DMS 273 treated with DMSO at 0.1 percent for 48 hours (cell line): ENCODE results near the gene KIF12.

Experiments
- DNase-seq: peaks from one replicate; lab custom pipeline; 2025; lab: John Stamatoyannopoulos, UW

Gene KIF12

DNA sequence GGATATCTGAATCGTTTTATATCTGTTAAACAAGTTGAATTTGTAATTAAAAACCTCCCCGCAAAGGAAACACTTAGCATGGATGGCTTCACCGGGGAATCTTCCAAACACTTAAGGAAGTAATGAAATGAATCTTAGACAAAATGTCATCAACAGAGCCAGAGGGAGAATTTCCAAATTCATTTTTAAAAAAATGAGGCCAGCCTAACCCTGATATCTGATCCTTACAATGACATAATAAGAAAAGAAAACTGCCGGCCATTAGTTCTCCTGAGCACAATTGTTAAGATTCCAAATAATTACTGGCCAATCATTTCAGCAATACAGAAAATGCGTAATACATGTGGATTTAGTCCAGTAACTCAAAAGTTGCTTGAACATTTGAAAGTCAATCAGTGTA lies 6.1 kb upstream of the KIF12 start:
- no peak for DNase-seq

DNA sequence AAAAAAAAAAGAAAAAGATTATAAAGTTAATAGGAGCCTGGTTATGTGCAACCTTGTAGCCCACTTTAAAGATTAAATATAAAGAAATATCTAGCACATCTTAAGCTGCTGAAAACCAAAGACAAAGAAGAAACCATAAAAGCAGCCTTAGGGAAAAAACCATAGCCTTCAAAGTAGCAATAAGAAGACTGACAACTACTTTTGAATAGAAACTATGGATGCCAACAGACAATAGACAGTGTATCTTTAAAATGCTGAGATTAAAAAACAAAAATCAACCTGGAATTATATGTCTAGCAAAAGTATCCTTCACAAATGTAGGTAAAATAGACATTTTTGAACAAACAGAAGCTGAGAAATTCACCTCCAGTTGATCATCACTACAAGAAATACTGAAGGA lies 3.4 kb upstream of the KIF12 start:
- DNase-seq, result no peak

DNA sequence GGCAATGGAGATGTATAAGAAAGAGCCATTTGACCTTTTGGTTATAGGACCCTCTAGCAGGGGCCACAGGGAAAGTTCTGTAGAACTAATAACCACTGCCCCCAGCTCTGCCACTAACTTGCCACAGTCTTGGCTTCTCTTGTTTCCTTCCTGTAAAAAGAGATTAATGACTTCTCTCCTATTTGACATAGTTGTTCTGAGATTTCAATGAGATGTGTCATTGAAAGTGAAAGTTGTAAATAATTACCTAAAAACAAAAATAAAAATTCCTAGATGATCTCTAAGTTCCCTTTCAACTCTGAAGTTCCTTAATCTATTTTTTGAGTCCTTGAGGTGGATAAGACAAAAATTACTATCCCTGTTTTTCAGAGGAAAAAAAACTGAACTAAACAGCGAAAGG lies 1.4 kb upstream of the KIF12 start:
- no peak for DNase-seq

DNA sequence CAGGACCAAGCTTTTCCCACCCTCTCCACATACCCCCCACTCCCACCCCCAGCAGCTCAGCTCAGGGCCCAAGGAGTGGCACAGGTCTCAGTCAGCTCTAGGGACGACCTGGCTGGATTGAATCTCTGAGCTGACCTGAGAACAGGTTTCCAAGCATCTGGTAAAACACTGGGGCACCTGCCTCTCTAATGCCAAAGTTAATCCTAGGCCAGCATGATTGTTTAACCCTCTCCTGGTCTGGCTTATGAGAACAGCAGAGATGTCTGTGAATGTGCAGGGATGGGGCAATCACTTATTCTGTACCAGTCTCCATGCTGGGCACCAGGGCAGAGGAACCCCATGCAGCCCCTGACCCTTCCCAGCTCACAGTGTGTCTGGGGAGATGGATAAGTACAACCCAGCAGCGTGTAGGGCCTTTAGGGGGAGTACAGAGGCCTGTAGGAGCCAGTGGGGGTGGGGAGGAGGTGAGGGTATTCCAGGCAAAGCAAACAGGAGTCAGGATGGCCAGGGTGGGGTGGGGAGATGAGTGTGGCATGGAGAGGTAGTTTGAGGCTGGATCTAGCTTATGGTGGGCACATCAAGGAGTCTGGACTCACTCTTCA lies 678 bp upstream of the KIF12 start:
- peak; percentile 54 for DNase-seq

DNA sequence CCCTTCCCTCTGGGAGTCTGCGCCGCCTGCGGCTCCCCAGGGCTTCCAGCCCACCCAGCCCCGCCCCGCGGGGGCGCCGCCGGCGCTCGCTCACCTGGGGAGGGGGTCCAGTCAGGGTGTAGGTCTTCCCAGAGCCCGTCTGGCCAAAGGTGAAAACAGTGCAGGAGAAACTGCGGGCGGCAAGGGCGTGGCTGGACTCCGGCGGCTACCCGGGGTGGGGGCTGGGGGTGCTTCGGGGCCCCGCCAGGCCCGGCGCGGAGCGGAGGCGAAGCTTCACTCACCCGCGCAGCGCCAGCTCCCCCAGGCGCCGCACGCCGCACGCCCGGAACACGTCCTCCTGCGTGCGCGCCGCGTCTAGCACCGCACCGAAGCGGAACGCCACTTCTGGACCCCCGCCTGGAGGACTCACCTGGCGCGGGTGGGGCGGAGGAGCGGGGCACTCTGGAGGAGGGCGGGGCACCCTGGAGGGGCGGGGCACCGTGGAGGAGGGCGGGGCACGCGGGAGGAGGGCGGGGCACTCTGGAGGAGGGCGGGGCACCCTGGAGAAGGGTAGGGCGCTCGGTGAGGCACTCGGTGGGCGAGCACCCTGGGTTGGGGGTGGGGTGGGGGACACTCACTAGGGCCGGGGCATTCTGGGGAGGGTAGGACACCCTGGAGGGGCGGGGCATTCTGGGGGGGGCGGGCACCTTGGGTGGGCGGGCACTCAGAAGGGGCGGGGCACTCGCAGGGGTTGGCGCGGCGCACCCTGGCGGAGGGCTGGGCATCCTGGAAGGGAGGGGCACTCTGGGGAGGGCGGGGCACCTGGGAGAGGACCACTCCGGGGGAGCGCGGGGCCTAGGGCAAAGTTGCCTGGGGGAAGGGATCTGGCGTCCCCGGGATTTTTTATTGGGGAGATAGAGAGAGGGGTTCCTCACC lies 814 bp downstream of the KIF12 start:
- DNase-seq, result no peak

DNA sequence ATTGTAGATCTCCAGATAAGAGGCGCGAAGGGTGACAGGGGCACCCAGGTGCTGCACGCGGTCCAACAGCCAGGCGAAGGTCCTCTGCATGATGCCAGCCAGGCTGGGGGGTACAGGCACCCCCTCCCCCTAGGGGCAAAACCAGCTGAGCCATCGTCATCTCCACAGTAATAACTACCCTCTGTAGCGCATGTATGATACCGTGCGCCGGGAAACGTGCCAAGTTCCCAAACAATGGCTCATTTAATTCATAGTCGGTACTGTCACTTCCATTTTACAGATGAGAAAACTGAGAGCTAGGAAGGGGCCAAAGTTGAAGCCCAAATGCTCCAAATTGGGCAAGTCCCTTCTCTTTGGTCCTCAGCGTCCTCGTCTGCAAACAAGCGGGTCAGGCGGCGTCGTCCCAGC lies 1.5 kb downstream of the KIF12 start:
- DNase-seq, result no peak

DNA sequence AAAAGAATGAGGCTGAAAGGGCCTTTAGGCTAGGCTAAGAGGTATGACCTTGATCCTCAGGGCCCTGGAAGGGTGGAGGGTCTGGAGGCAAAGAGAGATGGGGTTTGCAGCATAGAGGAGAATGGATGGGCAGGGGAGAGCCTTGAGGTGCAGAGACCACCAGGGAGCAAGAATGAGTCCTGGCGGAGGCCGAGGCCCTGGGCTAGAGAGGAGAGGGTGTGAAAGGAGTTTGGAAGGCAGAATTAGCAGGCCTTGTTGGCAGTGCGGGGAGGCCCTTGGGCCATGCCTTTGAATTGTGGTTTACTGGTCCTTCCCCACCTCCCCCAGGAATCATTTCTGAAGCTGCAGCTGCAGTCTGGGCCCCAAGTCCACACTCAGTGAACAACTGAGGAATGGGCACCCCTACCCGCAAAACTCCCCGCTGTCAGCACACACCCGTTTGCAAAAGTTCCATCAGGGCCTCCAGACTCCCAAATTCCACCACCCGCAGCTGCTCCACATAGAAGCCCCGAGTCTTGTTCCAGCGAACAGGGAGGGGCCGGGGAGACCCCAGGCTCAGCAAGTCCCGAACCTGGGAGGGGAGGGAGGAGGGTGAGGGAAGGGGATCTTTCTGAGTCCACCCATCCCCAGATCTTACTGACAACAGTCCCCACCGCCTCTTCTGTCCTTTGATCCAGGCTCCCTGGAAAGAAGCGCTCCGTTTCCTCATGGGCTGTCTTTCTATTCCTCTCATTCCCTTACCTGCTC lies 2.1 kb downstream of the KIF12 start:
- no peak for DNase-seq

DNA sequence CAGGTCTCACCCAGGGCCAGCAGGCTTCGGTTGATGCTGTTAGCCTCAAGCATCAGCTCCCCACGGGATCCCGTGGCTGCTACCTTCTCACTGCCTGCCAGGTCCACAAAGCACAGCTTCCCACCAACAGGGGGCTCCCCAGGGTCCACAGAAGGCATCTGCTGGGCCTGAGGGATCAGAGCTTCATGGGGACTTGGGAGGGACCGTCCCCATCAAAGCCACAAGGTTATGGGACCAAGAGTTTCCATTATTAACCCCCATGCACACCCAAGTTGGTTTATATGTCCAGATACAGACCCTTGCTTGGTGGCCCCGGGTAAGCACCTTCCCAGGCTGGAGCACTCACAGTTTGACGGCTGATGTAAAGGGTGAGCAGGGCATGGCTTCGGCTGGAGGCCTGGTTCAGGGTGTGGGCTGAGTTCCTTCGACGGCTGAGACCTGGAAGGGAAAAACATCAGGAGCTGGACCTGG lies 3.0 kb downstream of the KIF12 start:
- DNase-seq, result no peak

DNA sequence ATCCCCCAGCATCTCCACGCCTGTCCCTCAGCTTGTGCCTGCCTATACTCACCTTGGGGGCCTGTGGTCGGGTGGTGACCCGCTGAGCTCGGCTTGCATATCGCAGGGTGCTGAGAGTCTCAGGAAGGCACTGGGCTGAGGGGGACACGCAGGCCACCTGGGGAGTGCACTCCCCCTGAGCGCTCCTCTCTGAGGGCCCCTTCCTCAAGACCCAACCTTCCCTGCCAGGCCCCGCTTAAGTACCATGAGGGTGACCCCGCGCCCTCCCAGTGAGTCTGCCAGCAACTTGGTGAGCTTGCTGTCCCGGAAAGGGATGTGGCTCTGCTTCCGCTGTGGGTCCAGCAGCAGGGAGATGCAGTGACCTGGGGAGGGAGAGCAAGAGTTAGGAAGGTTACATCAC lies 4.1 kb downstream of the KIF12 start:
- DNase-seq, result no peak

DNA sequence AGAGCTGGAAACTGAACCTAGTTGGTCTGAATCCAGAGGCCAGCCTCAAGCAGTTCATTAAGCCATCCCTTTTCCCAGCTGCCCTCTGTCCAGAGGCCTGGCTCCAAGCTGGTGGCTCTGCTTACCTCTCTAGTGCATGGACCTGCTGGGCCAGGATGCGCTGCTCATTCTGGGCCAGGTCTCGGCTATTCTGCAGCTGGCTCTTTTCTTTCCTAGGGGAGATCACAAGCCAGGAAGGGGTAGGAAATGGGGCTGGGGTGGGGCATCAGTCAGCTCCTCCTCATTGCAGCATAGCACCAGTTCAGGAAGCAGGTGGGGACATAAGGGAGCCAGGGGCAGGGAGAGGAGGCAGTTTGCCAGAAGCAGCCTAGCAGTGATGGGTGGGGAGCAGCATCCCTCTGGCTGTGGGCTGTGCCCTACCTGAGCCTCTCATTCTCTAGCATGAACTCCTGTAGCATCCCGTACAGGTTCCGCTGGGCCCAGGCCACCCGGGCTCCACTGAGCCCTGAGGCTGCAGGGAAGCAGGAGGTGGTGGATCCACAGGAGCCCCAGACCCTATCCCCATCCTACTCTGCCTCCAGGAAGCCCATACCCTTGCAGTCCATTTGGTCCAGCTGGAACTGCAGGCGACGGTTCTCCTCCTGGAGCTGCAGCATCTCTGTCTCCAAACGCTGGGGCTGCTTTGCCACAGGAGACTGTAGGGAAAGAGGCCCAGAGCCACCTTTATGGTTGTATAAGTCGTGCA lies 5.2 kb downstream of the KIF12 start:
- no peak for DNase-seq

DNA sequence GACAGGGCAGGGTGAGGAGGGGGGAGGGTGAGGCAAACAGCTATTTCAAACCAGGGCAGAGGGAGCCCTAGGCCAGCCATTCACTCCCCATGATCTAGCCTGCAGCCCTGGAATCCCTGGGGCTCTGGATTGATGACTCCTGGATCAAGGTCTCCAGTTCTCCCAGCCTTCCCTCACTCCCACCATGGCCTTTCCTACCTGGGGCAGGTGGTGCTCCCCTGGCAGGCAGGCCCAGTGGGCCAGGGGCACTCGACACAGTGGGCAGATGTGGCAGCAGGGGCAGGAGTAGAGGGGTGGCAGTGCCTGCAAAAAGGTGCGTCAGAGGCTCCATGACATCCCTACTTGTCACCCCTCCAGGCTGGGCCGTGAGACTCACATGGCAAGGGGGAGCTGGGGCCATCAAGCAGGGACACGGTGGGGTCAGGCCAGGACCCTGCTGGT lies 6.0 kb downstream of the KIF12 start:
- DNase-seq, result no peak

DNA sequence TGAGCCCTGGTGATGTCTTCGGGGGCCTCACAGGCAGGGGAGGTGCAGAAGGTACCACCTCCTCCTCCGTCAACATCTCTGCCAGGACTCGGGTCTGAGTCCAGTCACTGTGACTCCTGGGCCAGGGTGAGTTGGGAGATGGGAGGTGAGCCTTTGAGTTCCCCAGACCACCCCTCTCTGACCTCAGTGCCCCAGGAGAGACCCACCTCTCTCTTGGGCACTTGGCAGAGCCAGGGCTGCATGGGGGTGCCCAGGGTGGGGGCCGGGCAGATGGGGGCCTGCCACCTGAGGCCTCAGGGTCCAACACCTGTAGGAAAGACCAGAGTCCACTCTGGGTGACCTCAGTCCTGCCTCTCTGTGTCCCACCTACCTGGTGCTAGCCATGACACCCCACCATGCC lies 6.8 kb downstream of the KIF12 start:
- DNase-seq, result no peak

DNA sequence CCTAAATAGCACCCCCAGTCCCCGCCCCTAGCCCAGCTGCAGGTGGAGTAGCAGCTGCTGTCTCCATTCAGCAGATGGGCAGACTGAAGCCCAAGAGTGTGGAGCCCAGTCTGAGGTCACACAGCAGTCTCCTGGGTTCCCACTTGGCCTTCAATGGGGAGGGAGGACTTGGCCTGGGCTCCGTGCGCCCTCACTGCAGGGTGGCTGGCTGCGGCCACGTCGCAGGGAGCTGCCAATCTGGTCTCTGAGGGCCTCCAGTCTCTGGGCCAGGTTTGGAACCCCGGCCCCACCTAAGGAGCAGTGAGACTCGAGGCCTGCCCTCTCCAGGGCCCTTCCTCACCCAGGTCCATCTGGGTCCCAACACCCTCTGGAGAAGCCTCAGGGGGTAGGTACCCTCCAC lies 7.4 kb downstream of the KIF12 start:
- DNase-seq, result no peak

DNA sequence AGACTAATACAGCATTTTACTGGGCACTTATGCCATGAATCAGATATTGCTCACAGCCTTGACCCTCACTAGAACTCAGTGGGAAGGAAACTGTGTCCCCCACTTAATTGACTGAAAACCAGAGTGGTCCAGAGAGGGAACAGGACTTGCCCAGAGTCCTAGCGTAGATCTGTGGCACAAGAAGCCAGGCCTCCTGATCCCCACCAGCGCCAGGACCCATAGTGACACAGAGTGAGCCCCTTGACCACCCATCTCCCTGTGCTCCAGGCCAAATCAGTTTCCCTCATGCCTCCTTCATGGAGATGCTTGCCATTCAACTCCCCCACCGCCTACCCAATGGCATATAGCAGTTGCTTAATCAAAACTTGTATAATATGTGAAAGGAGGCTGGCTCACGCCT lies 8.3 kb downstream of the KIF12 start:
- DNase-seq, result no peak

DNA sequence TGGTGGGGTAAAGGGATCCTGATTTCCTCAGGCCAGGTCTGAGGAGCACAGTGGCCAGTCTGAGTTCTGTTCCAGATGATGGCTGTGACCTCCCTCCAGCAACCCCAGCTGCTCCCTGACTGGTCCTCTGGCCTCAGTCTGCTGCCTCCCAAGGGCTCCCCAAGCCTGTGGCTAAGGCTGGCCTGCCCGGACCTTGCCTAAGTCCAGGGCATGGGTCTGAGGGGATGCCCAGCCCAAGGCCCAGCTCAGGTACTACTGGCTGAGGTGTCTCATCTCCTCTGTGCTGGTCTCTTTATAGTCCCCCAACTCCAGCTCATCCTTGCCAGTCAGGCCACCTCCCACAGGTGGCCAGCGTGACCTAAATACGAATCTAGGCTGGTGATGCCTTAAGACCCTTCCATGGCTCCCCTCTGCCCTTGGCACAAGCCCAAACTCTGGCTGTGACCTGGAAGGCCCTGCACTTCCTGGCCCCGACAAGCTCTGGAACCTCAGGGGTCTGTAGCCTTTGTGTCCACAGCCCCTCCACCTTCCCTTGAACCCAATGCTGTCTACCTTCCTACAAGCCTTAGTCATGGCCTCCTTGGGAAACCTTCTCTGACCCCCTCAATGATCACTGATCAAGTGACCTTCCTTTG lies 9.8 kb downstream of the KIF12 start:
- no peak for DNase-seq

DNA sequence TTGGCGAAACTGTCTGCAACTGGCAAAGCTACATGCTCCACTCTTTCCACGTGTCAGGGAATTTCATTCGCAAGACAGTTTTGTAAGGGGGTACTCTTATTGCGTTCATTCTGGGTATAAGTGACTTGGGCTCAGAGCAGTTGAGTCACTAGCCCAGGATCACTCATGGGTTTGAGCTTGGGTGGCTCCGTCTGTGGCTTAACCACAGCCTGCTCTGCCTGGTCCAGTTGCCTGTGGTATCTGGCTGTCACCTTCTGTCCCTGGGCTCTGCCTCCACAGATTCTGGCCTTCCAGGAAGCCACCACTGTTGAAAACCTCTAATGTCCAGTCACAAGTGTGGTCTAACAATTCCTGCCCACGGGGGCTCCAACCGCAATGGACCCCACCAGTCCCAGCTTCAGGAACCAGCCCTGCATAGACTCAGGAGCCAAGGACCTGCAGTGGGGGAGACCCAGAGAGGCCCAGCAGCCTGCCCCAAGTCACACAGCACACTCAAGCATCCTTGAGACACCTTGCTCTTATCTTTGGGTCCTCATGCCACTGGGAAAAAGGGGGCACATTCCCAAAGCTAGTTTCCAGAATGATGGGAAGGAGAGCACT lies 10.4 kb downstream of the KIF12 start:
- no peak for DNase-seq

DNA sequence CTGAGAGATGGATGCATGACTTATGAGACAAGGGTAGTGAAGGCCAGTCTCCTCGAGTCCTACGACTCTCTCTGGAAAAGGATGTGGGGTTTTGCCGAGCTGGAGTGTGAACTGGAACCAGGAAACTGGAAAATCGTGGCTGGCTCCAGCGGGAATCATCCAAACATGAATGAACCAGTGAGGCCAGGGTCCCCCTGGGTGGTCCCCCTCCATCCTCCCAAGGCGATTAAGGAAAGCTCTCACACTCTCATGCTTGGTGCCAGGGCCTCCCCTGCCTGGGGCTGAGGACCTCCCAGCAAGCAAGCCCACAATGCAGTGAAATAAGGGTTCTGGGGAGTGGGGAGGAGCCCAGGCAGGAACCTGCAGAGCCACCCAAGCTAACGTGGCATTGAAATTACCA lies 11.4 kb downstream of the KIF12 start:
- no peak for DNase-seq

DNA sequence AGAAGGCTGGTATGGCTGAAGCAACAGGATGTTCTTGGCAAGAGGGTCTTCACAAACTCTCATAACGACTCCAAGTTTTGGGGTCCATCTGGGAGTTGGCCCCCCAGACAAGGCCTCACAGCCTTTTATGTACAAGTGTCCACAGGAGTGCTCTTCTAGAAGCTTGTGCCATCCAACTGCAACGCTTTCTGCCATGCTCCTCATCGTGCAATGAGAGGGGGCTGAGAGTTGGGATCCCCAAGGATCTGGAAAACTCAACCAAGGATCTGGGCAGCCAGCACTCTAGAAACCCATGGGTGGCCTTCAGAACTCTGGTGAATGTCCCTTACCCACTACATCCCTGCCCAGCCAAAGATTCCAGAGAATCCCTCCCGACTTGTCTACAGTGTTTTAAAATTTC lies 12.5 kb downstream of the KIF12 start:
- DNase-seq, result no peak

DNA sequence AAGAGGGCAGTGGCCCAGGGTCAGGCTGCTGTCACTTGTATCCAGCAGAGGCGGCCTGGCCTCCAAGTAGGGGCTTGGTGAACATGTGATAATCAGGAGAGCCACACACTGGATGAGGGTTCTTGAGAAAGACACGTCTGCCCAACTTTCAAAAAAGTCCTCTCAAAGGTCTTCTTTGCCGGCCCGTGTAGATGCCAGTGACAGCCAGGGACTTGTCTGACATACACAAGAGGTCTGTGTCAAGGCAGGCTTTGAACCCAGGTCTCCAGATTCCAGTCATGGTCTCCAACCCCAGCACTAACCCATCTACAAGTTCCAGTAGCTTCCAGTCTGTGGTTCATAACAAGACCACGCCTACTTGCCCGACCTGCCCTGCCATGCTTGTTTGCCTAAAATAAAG lies 13.1 kb downstream of the KIF12 start:
- no peak for DNase-seq

DNA sequence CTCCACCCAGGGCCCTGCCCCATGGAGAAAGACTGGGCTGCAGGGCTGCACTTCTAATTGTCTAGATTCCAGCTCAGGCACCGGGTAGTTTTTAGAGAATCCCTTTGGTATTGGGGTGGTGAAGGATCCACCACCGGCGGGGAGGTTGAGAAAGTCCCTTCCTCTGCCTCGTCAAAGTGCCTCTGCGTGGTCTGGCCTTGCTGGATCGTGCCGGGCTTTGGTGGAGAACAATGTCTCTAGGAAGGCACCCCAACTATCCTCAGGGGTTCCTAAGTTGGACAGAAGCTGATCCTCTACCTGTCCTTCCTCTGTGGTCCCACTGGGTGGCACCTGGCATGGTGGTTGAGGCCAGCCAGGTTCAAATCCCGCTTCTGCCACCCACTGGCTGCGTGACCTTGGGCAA lies 13.7 kb downstream of the KIF12 start:
- no peak for DNase-seq
